Activated naive CD8-positive, alpha-beta T cell treated with anti-CD3 and anti-CD28 coated beads, Interleukin-2, amount 10 ng/mL, durations not matched to agents 7 days and 5 days (primary cell): ENCODE results near the gene FGD6. TPM values are rescaled to one million over a fixed set of nuclear protein-coding genes. Genes with fewer than 3 reads are reported as not detected.

Source experiments
- ATAC-seq: fragments of 150-1000 bp; cut with Tn5 transposase; one replicate; pipeline ENCODE4 v1.10.0; 2021; ENCODE audit warnings: low read depth, moderate library complexity
- POLR2A ChIA-PET: fragments of 350-600 bp; sonication (Branson Sonifier 250); formaldehyde crosslinking; loops from one replicate; lab custom pipeline; 2021; ENCODE audit warnings: antibody characterized with exemption; lab: Charles Lee
- DNase-seq: peaks from one replicate; pipeline ENCODE4 v3.0.0; 2021
- H3K27ac Mint-ChIP-seq: one replicate; pipeline ENCODE4 v1.8.0; 2022; ENCODE audit warnings: mild to moderate bottlenecking, mixed read lengths
- H3K27me3 Mint-ChIP-seq: one replicate; pipeline ENCODE4 v1.8.0; 2022; ENCODE audit warnings: mild to moderate bottlenecking, moderate library complexity, mixed read lengths
- H3K36me3 Mint-ChIP-seq: one replicate; pipeline ENCODE4 v1.8.0; 2021; ENCODE audit warnings: mild to moderate bottlenecking, mixed read lengths
- H3K4me1 Mint-ChIP-seq: one replicate; pipeline ENCODE4 v1.8.0; 2021; ENCODE audit warnings: mixed read lengths
- H3K4me3 Mint-ChIP-seq: one replicate; pipeline ENCODE4 v1.8.0; 2022; ENCODE audit warnings: mild to moderate bottlenecking, moderate library complexity, mixed read lengths
- H3K9me3 Mint-ChIP-seq: one replicate; pipeline ENCODE4 v1.8.0; 2021; ENCODE audit warnings: mixed read lengths
- total RNA-seq, 2 experiments: library from RNA; stranded (reverse); gene quantifications; one replicate each; pipeline ENCODE4 v1.2.3, GENCODE V29; 2021

Gene FGD6
- under 1 TPM; 0.45 to 0.64 TPM for total RNA-seq

DNA sequence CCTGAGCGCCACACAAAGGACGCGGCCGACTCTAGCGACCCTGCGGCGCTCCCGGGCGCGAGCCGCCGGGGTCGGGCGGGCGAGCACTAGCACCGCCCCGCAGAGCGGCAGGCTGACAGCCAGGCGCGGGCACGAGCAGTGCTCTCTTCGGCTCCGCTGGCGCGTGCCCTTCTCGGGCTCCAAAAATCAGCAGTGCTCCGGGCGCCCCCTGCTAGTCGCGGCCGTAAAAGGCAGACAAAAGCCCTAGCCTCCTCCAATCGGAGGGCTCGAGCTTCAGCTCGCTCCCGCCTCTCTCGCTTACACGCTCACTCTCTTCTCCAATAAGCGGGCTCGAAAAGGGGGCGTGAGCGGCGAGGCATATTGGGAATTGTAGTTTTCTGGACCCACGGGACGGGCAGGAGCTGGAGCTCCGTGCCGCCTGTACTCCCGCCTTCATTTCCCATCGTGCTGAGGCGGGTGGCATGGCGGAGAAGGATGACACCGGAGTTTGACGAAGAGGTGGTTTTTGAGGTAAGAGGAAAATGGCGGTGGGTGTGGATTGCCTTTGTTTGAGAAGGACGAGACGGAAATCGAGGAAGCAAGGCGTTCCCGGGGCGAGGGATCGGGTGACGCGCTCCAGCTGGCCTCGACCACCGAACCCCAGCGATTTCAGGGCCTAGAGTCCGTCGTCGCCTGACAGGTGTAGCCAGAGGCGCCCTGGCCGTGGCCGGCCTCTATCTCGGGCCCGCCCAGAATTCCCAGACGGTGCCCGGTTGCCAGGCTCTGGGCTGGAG is at the start of gene FGD6, which contains the start of gene VEZT:
Gene FGD6, minus strand, starts transcription at position 91 of the 773 bp plus-strand sequence. CDS start 227 bp downstream, outside the sequence.
Gene VEZT, plus strand, starts transcription at position 431 of the 773 bp plus-strand sequence. Its CDS starts 44 bp downstream, at position 475.
- peak; percentile 93 for DNase-seq
- H3K27ac Mint-ChIP-seq, result peak within 1 kb of the TSS; percentile 95
- H3K4me3 Mint-ChIP-seq, result peak within 1 kb of the TSS; percentile 93
- H3K36me3 Mint-ChIP-seq, result peaks cover 2% of the 10 kb centered on the region
- peak; percentile 96 for ATAC-seq
- H3K9me3 Mint-ChIP-seq, result no peaks in the 10 kb centered on the region
- POLR2A ChIA-PET, result interaction anchor here (0.6 to 2.5 kb wide), 5 partner anchors 17 to 265 kb away, joined by 3 to 13 read pairs (median 3); partner anchors contain the start of gene METAP2
- peaks cover 9% of the 10 kb centered on the region for H3K27me3 Mint-ChIP-seq
- H3K4me1 Mint-ChIP-seq, result peaks cover 16% of the 10 kb centered on the region

DNA sequence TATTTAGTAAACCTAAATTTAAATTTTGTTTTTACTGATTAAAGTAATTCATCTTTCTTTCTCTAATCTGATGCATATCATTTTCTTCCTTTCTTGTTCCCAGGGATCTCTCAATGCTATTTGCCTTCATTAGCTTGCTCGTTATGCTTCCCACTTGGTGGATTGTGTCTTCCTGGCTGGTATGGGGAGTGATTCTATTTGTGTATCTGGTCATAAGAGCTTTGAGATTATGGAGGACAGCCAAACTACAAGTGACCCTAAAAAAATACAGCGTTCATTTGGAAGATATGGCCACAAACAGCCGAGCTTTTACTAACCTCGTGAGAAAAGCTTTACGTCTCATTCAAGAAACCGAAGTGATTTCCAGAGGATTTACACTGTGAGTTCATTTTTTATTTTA is 49.0 kb upstream of the FGD6 start:
- DNase-seq, result no peak
- no peak for ATAC-seq
- H3K4me3 Mint-ChIP-seq, result no peak overlapping the region

DNA sequence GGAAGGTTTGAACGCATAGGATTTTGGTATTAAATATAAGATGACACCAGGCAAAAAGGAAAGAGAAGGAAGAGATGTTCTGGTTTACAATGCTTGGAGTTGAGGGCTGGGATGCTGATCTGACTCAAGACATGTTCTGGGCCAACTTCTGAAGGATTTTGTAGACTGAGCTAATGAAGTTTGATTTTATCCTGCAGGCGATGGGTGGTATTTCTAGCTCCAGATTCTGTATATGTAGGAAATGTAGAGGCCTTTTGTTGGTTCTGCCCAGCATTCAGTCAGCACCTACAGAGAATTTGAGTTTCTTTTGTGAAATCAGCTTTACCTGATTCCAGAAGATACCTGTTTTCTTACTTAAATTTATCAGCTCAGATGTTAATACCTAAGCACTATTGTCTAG is 48.5 kb upstream of the FGD6 start:
- H3K4me3 Mint-ChIP-seq, result no peak overlapping the region
- no peaks in the 10 kb centered on the region for H3K9me3 Mint-ChIP-seq
- H3K27me3 Mint-ChIP-seq, result no peaks in the 10 kb centered on the region
- no peaks in the 10 kb centered on the region for H3K4me1 Mint-ChIP-seq
- POLR2A ChIA-PET, result no interaction called here
- H3K36me3 Mint-ChIP-seq, result peaks cover 9% of the 10 kb centered on the region
- ATAC-seq, result no peak
- no peak for DNase-seq
- no peak overlapping the region for H3K27ac Mint-ChIP-seq

More for the DNA sequence above, 49.0 kb upstream of the FGD6 start:
- Mint-ChIP-seq H3K9me3 (no peaks in the 10 kb centered on the region), H3K27me3 (no peaks in the 10 kb centered on the region), H3K4me1 (no peaks in the 10 kb centered on the region), H3K36me3 (peaks cover 9% of the 10 kb centered on the region), H3K27ac (no peak overlapping the region)
- POLR2A ChIA-PET, result no interaction called here

DNA sequence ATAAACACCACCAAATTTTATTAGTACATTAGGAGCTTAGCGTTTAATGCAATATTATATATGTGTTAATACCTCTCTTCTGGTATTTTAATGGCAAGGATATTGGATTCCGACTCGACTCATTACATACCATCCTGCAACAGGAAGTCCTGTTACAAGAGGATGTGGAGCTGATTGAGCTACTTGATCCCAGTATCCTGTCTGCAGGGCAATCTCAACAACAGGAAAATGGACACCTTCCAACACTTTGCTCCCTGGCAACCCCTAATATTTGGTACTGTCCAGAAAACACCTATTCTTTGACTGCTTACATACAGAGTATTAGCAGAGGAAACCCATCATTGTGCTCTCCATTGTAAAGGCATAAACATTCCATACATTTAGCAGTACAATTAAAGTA is 45.5 kb upstream of the FGD6 start:
- ATAC-seq (no peak), DNase-seq (no peak)
- Mint-ChIP-seq H3K27me3 (no peaks in the 10 kb centered on the region), H3K4me1 (no peaks in the 10 kb centered on the region), H3K4me3 (no peak overlapping the region), H3K9me3 (no peaks in the 10 kb centered on the region), H3K27ac (no peak overlapping the region), H3K36me3 (peaks cover 10% of the 10 kb centered on the region)
- POLR2A ChIA-PET, result no interaction called here

DNA sequence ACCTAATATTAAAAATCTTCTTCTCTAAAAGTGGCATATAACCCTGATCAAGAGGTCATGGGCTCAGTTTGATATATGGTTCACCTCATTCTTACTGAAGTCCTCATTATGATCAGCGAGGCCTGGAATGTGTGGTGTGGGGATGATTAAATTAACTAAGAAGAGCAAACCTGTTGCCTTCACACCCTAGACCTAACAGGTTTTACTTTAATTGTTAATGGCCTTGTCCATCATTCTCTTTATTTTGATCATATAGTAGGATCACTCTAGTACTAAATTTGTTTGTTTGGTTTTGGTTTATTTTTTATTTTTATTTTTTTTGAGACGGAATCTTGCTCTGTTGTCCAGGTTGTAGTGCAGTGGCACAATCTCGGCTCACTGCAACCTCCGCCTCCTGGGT is 43.8 kb upstream of the FGD6 start:
- no peak for DNase-seq
- H3K27ac Mint-ChIP-seq, result no peak overlapping the region
- H3K36me3 Mint-ChIP-seq, result peaks cover 10% of the 10 kb centered on the region
- no peak for ATAC-seq
- POLR2A ChIA-PET, result no interaction called here
- H3K4me3 Mint-ChIP-seq, result no peak overlapping the region
- H3K27me3 Mint-ChIP-seq, result no peaks in the 10 kb centered on the region
- H3K9me3 Mint-ChIP-seq, result no peaks in the 10 kb centered on the region
- H3K4me1 Mint-ChIP-seq, result no peaks in the 10 kb centered on the region

DNA sequence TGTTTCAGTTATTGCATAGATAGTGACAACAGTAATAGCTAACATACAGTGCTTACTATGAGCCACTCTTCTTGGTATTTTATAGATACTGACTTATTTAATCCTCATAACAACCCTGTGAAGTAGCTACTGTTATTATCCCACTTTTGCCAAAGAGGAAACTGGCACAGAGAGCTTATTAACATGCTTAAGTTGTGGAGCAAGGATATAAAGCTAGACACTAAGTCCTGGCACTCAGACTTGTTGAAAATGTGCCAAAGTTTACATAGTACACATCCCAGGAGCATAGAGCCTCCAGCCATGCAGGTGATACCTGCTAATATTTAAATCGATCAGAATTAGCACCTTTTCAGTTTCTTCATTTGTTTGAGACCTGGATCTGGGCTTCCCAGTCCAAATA is 42.1 kb upstream of the FGD6 start:
- no peaks in the 10 kb centered on the region for H3K27me3 Mint-ChIP-seq
- no peak overlapping the region for H3K27ac Mint-ChIP-seq
- no peaks in the 10 kb centered on the region for H3K4me1 Mint-ChIP-seq
- ATAC-seq, result no peak
- H3K4me3 Mint-ChIP-seq, result no peak overlapping the region
- POLR2A ChIA-PET, result no interaction called here
- H3K36me3 Mint-ChIP-seq, result peaks cover 10% of the 10 kb centered on the region
- DNase-seq, result no peak
- H3K9me3 Mint-ChIP-seq, result no peaks in the 10 kb centered on the region

DNA sequence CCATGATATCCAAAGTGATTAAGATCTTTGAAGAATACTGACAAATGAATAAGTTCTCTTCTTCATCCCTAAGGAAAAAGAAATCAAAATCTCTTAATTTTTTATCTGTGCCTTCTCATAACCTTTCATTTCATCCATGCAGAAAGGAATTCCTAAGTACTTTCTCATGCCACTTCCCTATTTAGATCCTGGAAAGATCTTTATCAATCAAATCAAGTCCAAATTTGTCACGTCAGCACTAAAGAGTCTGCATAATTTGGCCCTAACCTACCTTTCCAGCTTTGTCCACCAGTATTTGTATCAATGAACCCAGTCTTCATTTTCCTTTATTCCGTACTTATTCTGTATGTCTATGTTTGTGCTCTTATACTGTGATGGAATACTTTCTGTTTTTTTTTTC is 41.5 kb upstream of the FGD6 start:
- H3K27ac Mint-ChIP-seq, result no peak overlapping the region

DNA sequence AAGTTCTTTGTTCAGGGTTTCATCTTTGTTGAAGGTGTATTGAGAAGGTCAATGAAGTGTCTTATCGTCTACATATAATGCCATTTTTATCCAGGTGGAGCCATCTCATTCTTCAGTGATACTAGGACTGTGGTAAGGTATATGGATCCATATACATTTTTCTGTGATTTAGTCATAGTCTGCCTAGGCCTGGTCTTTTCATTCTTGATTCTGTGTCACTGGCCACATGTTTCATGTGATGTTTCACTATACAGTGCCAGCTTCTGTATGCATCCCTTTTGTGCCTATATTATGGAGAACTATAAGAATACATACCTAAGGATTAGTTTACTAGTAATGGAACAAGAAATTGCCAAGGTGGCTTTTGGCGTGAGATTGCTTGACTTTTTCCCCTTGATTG is 40.9 kb upstream of the FGD6 start:
- Mint-ChIP-seq H3K9me3 (no peaks in the 10 kb centered on the region), H3K4me1 (no peaks in the 10 kb centered on the region), H3K27ac (no peak overlapping the region), H3K27me3 (no peaks in the 10 kb centered on the region), H3K4me3 (no peak overlapping the region), H3K36me3 (peaks cover 9% of the 10 kb centered on the region)
- ATAC-seq (no peak), DNase-seq (no peak)
- POLR2A ChIA-PET, result no interaction called here

More for the DNA sequence above, 41.5 kb upstream of the FGD6 start:
- no peak overlapping the region for H3K4me3 Mint-ChIP-seq
- H3K36me3 Mint-ChIP-seq, result peaks cover 7% of the 10 kb centered on the region
- H3K9me3 Mint-ChIP-seq, result no peaks in the 10 kb centered on the region
- DNase-seq, result no peak
- no peaks in the 10 kb centered on the region for H3K4me1 Mint-ChIP-seq
- POLR2A ChIA-PET, result no interaction called here
- no peaks in the 10 kb centered on the region for H3K27me3 Mint-ChIP-seq
- ATAC-seq, result no peak

DNA sequence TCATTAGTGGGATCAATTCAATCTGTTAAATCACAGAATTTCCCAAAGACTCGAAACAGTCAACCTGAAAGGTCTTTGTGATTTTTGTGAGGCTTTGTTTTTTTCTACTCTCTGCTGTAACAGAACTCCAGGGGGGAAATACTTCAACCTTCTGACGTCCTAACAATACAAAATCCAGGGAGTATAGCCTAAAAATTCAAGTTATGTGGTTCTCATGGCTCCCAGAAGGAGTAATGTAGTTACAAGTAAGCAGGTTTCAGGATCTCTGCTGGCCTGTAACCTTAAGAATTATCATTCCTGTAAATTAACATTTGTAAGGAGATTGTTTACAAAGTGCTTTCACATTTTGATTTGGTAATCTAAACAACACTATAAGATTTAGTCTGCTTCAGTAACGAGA is 40.3 kb upstream of the FGD6 start:
- Mint-ChIP-seq H3K27ac (no peak overlapping the region), H3K27me3 (no peaks in the 10 kb centered on the region), H3K9me3 (no peaks in the 10 kb centered on the region), H3K36me3 (peaks cover 7% of the 10 kb centered on the region), H3K4me1 (no peaks in the 10 kb centered on the region), H3K4me3 (no peak overlapping the region)
- DNase-seq (no peak), ATAC-seq (no peak)
- POLR2A ChIA-PET, result no interaction called here

DNA sequence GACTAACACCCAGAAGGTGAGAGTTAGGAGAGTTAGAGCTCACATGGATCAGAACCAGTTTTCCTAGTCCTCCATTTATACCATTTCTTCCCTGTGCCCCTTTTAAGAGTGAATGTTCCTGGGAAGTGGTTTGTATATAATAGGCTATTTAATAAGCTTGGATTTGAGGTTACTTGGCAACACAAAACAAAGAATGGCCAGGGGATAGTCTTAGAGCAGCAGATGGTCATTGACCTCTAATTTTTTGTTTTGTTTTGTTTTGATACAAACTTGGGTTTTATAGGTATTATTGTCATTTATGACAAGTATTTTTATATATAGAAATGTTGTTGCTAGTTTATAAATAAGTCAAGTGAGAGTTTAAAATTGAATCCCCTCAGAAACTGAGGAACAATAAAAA is 36.1 kb upstream of the FGD6 start:
- Mint-ChIP-seq H3K4me1 (no peaks in the 10 kb centered on the region), H3K36me3 (peaks cover 9% of the 10 kb centered on the region), H3K27ac (no peak overlapping the region), H3K4me3 (no peak overlapping the region), H3K9me3 (no peaks in the 10 kb centered on the region), H3K27me3 (no peaks in the 10 kb centered on the region)
- POLR2A ChIA-PET, result no interaction called here
- DNase-seq, result no peak
- no peak for ATAC-seq

DNA sequence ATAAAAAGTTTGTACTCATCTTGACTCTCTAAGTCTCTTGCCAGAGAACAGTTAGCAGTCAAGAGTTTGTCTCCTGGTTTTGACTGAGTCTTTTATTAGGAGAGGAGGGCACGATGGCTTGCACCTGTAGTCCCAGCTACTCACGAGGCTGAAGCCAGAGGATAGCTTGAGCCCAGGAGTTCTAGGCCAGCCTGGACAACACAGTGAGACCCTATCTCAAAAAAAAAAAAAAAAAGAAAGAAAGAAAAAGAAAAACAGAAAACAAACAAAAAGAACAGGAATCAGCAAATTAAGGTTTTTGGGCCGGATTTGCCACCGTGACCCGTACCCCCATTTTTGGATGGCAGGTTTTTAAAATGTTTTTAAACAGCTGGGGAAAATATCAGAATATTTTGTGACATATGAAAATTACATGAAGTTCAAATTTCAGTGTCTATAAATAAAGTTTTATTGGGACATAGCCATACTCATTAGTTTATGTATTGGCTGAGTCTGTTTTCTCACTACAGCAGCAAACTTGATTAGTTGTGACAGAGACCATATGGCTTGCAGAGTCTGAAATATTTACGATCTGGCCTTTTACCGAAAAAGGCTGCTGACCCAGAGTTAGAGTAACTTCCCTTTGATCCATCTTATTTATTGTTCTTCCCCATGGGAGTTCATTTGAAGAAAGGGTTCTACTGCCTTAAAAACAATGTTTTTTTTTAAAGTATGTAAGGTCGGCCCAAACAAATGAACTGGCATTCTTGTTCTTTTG is 31.5 kb upstream of the FGD6 start:
- Mint-ChIP-seq H3K36me3 (peaks cover 12% of the 10 kb centered on the region), H3K4me3 (no peak overlapping the region), H3K27me3 (no peaks in the 10 kb centered on the region), H3K9me3 (no peaks in the 10 kb centered on the region), H3K27ac (no peak overlapping the region), H3K4me1 (peaks cover 7% of the 10 kb centered on the region)
- no peak for DNase-seq
- ATAC-seq, result no peak
- POLR2A ChIA-PET, result no interaction called here

DNA sequence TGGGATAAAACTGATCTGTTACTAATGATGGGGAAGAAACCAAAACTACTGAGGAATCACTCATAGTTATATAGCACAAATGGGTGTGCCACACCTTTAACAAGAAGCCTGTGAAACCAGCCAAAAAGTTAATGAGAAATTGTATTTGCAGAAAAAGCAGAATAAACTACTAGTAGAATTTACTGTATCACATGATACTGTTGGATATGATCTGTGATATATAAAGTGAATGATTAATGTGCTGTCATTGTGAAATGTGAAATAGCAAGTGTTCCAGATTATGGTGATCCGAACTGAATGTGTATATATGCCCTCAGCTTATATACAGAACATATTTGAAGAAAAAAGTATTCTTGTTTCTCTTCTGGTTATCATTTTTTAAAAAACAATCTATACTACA is 30.8 kb upstream of the FGD6 start:
- H3K27me3 Mint-ChIP-seq, result no peaks in the 10 kb centered on the region
- H3K9me3 Mint-ChIP-seq, result no peaks in the 10 kb centered on the region
- peaks cover 11% of the 10 kb centered on the region for H3K36me3 Mint-ChIP-seq
- peaks cover 7% of the 10 kb centered on the region for H3K4me1 Mint-ChIP-seq
- no peak overlapping the region for H3K27ac Mint-ChIP-seq
- no peak overlapping the region for H3K4me3 Mint-ChIP-seq
- DNase-seq (no peak), ATAC-seq (no peak)
- POLR2A ChIA-PET, result no interaction called here

DNA sequence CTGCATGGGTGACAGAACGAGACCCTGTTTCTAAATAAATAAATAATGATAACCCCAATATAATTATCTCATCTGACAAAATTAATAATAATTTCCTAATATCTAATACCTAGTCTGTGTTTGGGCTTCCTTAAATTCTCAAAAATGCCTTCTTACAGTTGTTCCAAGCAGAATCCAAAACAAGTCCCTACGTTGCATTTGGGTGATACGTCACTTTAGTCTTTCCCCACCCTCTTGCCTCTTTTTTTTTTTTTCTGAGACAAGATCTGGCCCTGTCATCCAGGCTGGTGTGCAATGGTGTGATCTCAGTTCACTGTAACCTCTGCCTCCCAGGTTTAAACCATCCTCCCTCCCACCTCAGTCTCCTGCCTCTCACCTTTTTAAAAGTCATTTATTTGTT is 27.1 kb upstream of the FGD6 start:
- Mint-ChIP-seq H3K36me3 (peaks cover 7% of the 10 kb centered on the region), H3K4me3 (no peak overlapping the region), H3K27me3 (no peaks in the 10 kb centered on the region), H3K9me3 (no peaks in the 10 kb centered on the region), H3K4me1 (peaks cover 9% of the 10 kb centered on the region), H3K27ac (no peak overlapping the region)
- ATAC-seq (no peak), DNase-seq (no peak)
- POLR2A ChIA-PET, result no interaction called here
